ENCODE results near the gene GALNT10.

The GALNT10 gene

DNA sequence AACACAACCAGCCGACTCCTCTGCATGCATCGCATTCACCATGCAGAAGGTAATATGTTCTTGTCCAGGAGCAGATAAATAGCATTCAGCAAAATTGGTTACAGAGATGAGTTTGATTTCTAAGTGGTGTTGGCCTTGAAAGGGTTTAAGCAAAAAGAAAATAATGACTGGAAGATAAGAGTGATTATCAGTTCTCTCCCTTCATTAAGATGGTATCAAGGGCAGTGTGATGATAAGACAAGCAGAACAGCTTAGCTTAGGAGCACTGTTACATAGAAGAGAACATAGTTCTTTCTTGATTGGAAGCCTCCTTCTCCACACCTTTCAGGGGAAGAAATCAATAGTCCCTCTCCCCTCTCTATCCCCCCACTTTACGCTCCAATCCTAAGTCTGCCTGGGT, 121.5 kb downstream of the GALNT10 start:
- Mint-ChIP-seq H3K27me3 (no peaks in the 10 kb centered on the region), H3K27ac (no peak overlapping the region), H3K4me3 (no peak overlapping the region), H3K36me3 (ENCODE audit: low read depth) (peaks cover 20% of the 10 kb centered on the region), H3K4me1 (peaks cover 33% of the 10 kb centered on the region), H3K9me3 (no peaks in the 10 kb centered on the region)
- DNase-seq (no peak), ATAC-seq (no peak)

DNA sequence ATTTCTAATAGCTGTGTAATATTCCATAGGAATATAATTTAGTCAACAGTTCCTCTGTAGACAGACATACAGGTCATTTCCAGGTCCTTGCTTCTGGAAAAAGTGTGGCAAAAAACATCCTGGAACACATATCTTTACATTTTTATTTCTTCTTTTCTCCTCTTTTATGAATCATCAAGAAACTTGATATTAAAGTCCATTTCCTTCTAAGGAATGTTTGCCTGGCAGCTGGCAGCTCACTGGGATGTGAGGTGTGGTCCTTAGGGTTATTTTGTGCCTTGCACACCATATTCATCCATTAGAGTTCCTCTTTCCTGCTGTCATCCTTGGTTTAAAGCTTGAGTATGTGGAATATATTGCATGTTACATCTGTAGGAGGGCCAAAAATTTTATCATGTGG, 122.0 kb downstream of the GALNT10 start:
- DNase-seq: no peak
- ATAC-seq: no peak
- Mint-ChIP-seq H3K27ac (no peak overlapping the region), H3K9me3 (no peaks in the 10 kb centered on the region), H3K36me3 (ENCODE audit: low read depth) (peaks cover 19% of the 10 kb centered on the region), H3K27me3 (no peaks in the 10 kb centered on the region), H3K4me1 (peaks cover 33% of the 10 kb centered on the region), H3K4me3 (no peak overlapping the region)

DNA sequence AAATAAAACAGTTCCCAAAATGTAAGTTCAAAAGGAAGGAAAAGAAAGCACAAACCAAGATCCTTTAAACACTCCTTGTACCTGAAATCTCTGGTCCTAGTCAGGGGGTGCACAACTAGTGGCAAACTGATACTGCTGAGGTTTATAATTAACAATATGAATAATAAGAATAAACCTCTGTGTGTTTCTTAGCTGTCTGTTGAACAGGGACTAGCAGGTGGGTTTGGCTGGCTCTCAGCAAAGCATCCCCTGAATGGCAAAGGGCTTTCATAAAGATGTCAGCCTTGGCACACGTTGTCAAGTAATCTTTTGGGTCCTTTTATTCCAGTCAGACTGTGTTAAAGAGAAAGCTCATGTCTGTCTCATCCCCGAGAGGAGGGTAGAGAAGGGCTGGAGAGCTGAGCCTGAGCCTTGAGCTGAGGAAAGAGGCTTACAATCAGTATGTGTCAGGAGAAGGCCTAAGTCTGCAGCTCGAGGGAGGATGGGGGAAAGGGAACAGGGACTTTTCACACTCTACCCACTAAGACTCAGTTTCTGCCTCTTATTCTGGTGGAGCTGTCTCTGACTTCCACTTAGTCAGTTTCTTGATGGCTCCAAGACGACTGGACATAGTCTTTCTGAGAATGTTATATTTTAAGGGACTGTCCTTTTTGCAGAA, 123.0 kb downstream of the GALNT10 start:
- Mint-ChIP-seq H3K9me3 (no peaks in the 10 kb centered on the region), H3K4me1 (peaks cover 33% of the 10 kb centered on the region), H3K4me3 (no peak overlapping the region), H3K27me3 (no peaks in the 10 kb centered on the region), H3K27ac (no peak overlapping the region), H3K36me3 (ENCODE audit: low read depth) (peaks cover 19% of the 10 kb centered on the region)
- DNase-seq (no peak), ATAC-seq (no peak)

DNA sequence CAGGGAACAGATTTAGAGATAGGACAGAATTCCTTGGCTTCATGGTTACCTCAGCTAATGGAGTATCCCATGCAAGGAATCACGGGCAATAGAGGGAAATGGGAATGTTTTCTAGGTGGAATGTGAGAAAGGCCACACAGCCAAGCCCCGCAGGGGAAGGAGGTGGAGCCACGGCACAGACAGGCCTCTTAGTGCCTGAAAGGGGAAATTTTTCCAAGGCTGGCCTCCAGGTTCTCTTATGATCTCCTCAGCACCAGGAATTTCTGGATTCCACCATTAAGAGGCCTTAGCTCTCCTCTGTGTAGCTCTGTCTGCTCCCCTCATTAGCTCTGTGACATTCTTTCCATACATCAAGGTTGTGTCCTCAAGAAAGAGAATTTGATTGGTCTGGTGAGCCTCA, 124.7 kb downstream of the GALNT10 start:
- peaks cover 9% of the 10 kb centered on the region for H3K36me3 Mint-ChIP-seq (ENCODE audit: low read depth)
- no peak overlapping the region for H3K4me3 Mint-ChIP-seq
- H3K4me1 Mint-ChIP-seq: peaks cover 19% of the 10 kb centered on the region
- no peaks in the 10 kb centered on the region for H3K27me3 Mint-ChIP-seq
- no peak overlapping the region for H3K27ac Mint-ChIP-seq
- no peak for ATAC-seq
- no peak for DNase-seq
- H3K9me3 Mint-ChIP-seq: no peaks in the 10 kb centered on the region

DNA sequence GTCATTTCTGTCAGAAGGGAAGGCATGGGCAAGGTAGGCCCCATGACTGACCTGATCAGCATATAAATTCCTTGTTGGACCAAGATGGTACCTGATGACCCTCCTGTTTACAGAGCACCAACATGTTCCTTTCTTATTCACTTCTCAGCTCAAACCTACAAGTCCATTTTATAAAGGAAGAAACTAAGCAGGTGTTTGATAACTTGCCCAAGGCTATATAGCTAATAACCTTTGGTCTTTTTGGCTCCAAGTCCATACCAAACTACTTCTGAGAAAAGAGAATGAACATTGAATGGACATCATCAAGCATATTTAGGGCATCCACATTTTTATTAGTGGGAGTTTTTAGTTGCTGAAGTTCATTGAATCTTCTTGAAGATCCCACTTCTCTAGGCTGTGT, 125.2 kb downstream of the GALNT10 start:
- DNase-seq (no peak), ATAC-seq (no peak)
- peaks cover 9% of the 10 kb centered on the region for H3K36me3 Mint-ChIP-seq (ENCODE audit: low read depth)
- H3K27ac Mint-ChIP-seq: no peak overlapping the region
- H3K4me3 Mint-ChIP-seq: no peak overlapping the region
- H3K9me3 Mint-ChIP-seq: no peaks in the 10 kb centered on the region
- no peaks in the 10 kb centered on the region for H3K27me3 Mint-ChIP-seq
- peaks cover 20% of the 10 kb centered on the region for H3K4me1 Mint-ChIP-seq

DNA sequence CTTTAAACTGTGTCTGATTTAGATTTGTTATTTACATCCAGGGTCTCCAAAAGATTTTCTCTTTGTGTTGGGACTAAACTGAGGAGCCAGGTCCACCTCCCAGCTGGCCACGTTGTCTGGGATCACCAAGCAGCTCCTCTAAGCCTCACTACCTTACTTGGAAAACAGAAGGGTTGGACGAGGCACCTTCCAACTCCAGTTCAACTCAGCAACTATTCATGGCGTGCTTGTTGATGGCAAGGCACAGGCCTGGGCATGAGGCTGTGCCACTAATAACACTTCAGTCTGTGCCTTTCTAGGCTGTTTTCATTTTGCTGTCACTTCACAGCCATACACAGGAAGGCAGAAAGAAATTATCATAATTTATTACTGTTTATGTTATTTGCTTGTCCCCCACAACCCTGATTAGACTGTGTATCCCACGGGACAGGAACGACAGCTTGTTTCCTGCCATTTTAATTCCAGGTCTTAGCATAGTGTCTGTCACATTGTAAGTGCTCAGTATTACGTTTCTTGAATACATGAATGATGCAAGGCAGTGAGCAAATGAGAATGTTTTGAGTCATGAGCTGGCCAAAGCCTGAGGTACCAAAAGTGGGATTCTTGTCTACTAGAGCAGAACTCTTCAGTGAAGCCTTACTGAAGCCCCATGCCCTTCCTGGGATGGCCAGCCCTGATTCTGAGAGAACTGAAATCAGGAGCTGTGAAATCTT, 125.8 kb downstream of the GALNT10 start:
- Mint-ChIP-seq H3K9me3 (no peaks in the 10 kb centered on the region), H3K4me1 (peaks cover 14% of the 10 kb centered on the region), H3K36me3 (ENCODE audit: low read depth) (peaks cover 3% of the 10 kb centered on the region), H3K4me3 (no peak overlapping the region), H3K27me3 (no peaks in the 10 kb centered on the region), H3K27ac (no peak overlapping the region)
- ATAC-seq (no peak), DNase-seq (no peak)

DNA sequence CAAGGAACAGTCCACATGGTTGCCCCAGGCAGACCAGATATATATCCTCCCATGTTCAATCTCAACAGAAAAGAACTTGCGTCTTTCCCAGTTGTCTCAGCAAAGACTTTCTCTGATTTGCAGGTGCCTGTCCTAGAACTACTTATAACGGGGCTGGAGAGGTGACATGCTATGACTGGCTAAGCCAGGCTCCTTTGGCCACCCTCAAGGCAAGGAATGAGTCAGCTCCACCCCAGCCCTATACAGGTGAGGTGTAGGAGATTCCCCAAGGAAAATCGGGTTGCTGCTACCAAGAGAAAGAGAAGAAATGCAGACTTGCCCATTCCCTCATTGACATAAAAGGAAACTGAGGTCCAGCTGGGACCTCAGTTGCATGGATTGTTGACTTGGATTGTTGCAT, 127.4 kb downstream of the GALNT10 start:
- ATAC-seq: no peak

DNA sequence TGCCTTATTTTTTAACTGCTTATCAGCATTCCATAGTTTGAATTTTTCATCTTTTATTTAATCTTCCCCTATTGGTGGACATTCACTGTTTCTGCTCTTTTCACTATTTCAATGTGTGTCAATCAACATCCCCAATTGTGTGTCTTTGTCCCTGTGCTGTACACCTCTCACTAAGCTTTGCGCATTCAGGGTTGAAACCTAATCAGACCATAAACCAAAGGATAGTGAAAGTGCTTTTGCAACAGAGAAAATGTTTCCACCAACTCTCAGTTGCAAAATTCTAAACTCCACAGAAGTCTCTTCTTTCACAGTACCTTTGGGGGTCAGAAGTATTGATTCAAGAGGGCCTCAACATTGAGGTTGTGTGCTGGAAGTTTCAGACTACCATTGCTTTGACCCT, 128.2 kb downstream of the GALNT10 start:
- ATAC-seq: no peak
- H3K36me3 Mint-ChIP-seq (ENCODE audit: low read depth): peaks cover 8% of the 10 kb centered on the region
- no peaks in the 10 kb centered on the region for H3K9me3 Mint-ChIP-seq
- H3K4me1 Mint-ChIP-seq: peaks cover 5% of the 10 kb centered on the region
- H3K27ac Mint-ChIP-seq: no peak overlapping the region
- no peak overlapping the region for H3K4me3 Mint-ChIP-seq
- no peak for DNase-seq
- H3K27me3 Mint-ChIP-seq: no peaks in the 10 kb centered on the region

More for the DNA sequence above, 127.4 kb downstream of the GALNT10 start:
- H3K27me3 Mint-ChIP-seq: no peaks in the 10 kb centered on the region
- DNase-seq: no peak
- no peaks in the 10 kb centered on the region for H3K9me3 Mint-ChIP-seq
- H3K27ac Mint-ChIP-seq: no peak overlapping the region
- peaks cover 7% of the 10 kb centered on the region for H3K4me1 Mint-ChIP-seq
- H3K36me3 Mint-ChIP-seq (ENCODE audit: low read depth): peaks cover 5% of the 10 kb centered on the region
- H3K4me3 Mint-ChIP-seq: no peak overlapping the region

DNA sequence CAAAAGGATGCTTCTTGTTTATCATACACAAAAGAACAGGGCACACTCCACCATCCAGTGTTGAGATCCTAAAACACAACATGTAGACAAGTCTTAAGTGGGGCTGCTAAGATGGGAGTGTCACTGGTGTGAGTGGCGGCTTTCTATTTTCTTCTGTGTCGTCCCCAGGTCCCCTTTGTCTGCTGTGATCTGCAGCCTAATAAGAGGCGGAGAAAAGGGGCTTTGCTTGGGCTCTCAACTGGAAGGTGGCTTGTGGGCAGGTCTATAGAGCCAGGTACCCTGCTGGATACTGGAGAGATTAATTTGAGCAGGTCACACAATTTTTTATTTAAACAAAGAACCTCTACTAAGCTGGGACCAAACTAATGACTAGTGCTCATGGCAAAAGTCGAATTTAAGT, 129.2 kb downstream of the GALNT10 start:
- ATAC-seq (no peak), DNase-seq (no peak)
- H3K4me3 Mint-ChIP-seq: no peak overlapping the region
- H3K9me3 Mint-ChIP-seq: no peaks in the 10 kb centered on the region
- H3K27ac Mint-ChIP-seq: no peak overlapping the region
- H3K36me3 Mint-ChIP-seq (ENCODE audit: low read depth): peaks cover 12% of the 10 kb centered on the region
- H3K27me3 Mint-ChIP-seq: no peaks in the 10 kb centered on the region
- H3K4me1 Mint-ChIP-seq: peaks cover 5% of the 10 kb centered on the region

DNA sequence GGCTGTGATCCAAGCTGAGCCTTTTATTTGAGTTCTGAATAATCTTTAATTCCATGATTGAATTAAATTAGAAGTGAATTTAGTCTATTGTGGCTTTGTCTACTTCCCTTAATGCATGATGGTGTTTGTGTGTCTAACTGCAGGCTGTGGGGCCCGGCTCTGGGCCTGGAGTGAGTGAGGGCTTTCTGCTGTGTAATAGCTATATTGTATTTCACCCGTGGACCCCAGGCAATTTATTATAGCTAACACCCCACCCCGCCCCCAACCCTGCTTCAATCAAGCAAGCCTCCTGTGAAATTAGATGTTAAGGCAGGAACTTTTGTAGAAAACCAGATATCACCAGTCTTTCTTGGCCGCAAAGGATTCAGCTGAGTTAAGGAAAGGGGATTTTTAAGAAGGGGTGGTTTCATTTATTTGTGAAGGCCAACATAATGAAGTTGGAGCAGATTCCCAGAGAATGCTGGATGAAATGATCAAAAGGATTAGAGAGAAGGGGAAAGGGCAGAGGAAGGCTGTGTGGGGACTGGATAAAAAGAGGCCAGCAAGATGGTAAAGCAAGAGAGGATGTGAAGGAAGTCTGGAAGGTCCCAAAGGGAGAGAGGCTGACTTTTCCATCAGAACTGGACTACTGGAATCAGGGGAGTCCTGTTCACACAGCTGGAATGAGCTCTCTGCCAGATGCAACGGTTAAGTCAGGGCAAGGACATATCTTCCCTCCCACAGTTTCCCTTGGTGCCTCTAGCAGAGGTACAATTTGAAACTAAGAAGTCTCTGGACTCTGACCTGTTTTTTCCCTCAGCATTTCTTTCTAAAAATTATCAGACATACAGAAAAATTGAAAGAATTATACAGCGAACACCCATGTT, 129.9 kb downstream of the GALNT10 start:
- no peak for ATAC-seq
- no peak for DNase-seq
- no peaks in the 10 kb centered on the region for H3K27me3 Mint-ChIP-seq
- no peaks in the 10 kb centered on the region for H3K9me3 Mint-ChIP-seq
- peaks cover 5% of the 10 kb centered on the region for H3K4me1 Mint-ChIP-seq
- H3K27ac Mint-ChIP-seq: no peak overlapping the region
- H3K36me3 Mint-ChIP-seq (ENCODE audit: low read depth): peaks cover 12% of the 10 kb centered on the region
- H3K4me3 Mint-ChIP-seq: no peak overlapping the region

DNA sequence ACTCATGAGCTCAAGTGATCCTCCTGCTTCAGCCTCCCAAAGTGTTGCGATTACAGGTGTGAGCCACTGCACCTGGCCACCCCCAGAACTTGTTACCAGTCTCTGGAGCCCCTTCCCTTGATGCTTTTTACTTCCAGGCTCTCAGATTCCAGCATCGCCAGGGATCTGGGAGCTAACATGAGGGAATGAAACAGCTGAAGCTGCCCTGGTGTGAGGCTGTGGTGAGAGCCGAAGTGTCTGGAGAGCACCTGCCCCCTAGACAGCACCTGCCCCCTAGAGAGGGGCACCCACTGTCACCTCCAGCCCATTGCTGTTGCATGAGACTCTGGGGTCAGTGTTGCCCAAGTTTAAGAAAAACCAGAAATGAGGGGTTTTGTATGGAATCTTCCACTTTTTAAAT, 131.0 kb downstream of the GALNT10 start:
- no peaks in the 10 kb centered on the region for H3K9me3 Mint-ChIP-seq
- no peak for ATAC-seq
- no peak overlapping the region for H3K27ac Mint-ChIP-seq
- no peak for DNase-seq
- no peaks in the 10 kb centered on the region for H3K27me3 Mint-ChIP-seq
- H3K4me3 Mint-ChIP-seq: no peak overlapping the region
- peaks cover 12% of the 10 kb centered on the region for H3K36me3 Mint-ChIP-seq (ENCODE audit: low read depth)
- H3K4me1 Mint-ChIP-seq: peaks cover 5% of the 10 kb centered on the region

DNA sequence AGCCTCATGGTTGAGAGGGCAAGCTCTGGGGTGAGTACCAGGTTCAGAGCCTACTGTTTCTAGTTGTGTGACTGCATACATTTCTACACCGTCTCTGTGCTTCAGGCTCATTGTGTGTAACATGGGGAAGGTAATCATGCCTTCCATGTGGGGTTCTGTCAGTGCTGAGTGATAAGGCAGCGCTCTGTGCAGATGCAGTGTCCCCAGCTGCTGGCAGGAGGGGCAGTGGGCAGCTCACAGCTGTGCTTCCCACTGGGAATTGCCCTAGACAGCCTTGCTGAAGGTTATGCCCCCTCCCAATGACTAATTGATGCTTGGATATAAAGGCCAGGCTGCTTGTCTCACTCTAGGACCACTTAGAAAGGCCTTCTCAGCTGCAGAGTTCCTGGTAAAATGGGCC, 133.5 kb downstream of the GALNT10 start:
- DNase-seq: no peak
- peaks cover 11% of the 10 kb centered on the region for H3K36me3 Mint-ChIP-seq (ENCODE audit: low read depth)
- ATAC-seq: no peak
- H3K4me1 Mint-ChIP-seq: peaks cover 3% of the 10 kb centered on the region
- no peak overlapping the region for H3K27ac Mint-ChIP-seq
- no peak overlapping the region for H3K4me3 Mint-ChIP-seq
- H3K27me3 Mint-ChIP-seq: no peaks in the 10 kb centered on the region
- no peaks in the 10 kb centered on the region for H3K9me3 Mint-ChIP-seq

DNA sequence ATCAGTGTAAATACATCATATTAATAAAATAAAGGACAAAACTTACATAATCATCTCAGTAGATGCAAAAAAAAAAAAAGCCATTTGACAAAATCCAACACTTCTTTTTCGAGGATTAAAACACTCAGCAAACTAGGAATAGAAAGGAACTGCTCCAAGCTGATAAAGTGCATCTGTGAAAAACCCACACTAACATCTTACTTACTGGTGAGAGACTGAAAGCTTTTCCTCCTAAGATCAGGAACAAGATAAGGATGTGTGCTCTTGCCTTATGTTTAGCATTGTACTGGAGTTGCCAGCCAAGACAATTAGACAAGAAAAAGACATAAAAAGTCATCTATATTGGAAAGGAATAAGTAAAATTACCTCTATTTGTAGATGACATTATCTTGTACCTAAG, 135.0 kb downstream of the GALNT10 start:
- H3K27ac Mint-ChIP-seq: no peak overlapping the region
- DNase-seq (no peak), ATAC-seq (no peak)
- H3K4me1 Mint-ChIP-seq: peaks cover under 1% of the 10 kb centered on the region
- no peaks in the 10 kb centered on the region for H3K9me3 Mint-ChIP-seq
- no peak overlapping the region for H3K4me3 Mint-ChIP-seq
- H3K27me3 Mint-ChIP-seq: no peaks in the 10 kb centered on the region
- H3K36me3 Mint-ChIP-seq (ENCODE audit: low read depth): peaks cover 14% of the 10 kb centered on the region

DNA sequence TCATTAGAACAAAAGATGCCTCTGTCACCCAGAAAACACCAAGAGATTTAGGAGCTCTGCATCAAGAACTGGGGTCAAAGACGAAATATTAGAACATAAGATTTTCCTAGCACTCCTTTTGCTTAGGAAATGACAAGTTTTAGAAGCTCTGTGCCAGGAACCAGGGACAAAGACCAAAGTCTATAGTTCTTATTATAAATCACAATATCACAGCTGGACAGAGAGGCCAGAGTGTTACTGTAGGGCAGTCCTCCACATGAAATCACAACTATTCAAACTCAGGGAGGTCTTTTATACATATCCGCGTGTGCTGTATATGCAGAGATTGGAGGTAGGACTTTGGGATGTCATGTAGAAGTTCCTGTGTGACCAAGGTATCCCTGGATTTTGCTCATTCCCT, 138.5 kb downstream of the GALNT10 start:
- Mint-ChIP-seq H3K4me1 (no peaks in the 10 kb centered on the region), H3K9me3 (no peaks in the 10 kb centered on the region), H3K36me3 (ENCODE audit: low read depth) (peaks cover 9% of the 10 kb centered on the region), H3K27me3 (no peaks in the 10 kb centered on the region), H3K27ac (no peak overlapping the region), H3K4me3 (no peak overlapping the region)
- no peak for ATAC-seq
- no peak for DNase-seq

DNA sequence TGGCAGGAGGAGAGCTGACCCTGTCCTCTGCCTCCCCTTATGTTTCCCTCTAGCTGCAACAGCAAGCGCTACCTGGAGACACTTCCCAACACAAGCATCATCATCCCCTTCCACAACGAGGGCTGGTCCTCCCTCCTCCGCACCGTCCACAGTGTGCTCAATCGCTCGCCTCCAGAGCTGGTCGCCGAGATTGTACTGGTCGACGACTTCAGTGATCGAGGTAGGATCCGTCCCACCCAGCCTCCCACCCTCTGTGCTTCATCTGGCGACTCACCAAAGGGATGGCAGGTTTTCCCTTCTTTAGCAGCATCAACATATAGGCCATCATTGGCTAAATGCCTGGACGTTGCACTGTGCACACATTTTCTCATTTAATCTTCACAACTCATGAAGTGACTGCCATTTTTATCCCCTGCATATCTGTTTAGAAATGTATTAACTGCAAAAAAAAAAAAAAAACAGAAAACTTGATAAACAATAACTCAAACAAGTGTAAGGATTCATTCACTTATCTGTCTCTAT, 139.0 kb downstream of the GALNT10 start:
- Mint-ChIP-seq H3K4me1 (no peaks in the 10 kb centered on the region), H3K27me3 (no peaks in the 10 kb centered on the region), H3K9me3 (no peaks in the 10 kb centered on the region), H3K27ac (no peak overlapping the region), H3K4me3 (no peak overlapping the region), H3K36me3 (ENCODE audit: low read depth) (peaks cover 10% of the 10 kb centered on the region)
- DNase-seq: no peak
- no peak for ATAC-seq
